ENCODE data around the gene ISOC2.

DNA sequence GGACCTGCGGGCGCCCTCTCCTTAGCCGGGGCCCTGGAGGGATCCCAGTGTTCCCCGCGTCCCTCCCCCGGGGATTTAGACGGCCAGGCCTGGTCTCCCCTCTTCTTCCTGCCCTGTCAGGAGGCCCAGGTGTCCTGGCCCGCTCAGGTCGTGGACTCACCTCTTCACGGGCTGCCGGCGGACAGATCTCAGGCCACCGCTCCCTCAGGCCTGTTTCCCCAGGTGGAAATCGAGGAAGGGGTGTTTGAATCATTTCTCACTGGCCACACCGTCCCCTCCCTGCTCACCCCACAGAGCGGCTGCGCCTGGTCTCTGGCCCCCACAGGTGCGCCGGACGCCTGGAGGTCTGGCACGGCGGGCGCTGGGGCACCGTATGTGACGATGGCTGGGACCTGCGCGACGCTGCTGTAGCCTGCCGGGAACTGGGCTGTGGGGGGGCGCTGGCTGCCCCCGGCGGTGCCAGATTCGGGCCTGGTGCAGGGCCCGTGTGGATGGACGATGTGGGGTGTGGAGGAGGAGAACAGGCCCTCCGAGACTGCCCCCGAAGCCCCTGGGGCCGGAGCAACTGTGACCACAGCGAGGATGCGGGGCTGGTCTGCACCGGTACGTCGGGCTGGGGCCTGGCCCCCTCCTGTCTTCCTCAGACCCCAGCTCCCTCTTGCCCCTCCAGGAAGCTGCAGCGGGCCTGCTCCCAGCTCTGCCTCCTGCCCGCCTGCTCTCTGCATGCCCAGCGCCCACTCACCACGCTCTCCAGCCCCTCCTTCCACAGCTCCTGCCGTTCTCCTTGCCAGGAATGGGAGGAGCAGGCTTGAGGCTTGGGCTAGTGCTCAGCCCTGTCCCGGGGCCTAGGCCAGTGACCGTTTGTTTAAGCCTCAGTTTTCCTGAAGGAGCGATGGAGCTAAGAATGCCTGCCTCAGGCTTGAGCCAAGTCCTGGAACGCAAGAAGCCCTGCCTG lies 29.3 kb upstream of the ISOC2 start:
- TF ChIP-seq EZH2phosphoT487 (IDR thresholded peaks at IDR 0.05; ENCODE audit: borderline replicate concordance, low read length) (no peak), CTCF (conservative IDR thresholded peaks at IDR 0.05; ENCODE audit: low read depth, low read length) (no peak), EZH2 (IDR thresholded peaks at IDR 0.05; ENCODE audit: low read length, unreplicated experiment) (no peak)

Measured in PC-3 (cell line).